Body of pancreas (tissue), 4 donors: ENCODE results near the gene CAMKMT. TPM values are rescaled to one million over a fixed set of nuclear protein-coding genes. Genes with fewer than 3 reads are reported as not detected.

Experiments
- ATAC-seq: fragments of 150-250 bp; one replicate; pipeline ENCODE4 v1.9.1; 2016
- DNase-seq, 4 donors: peaks; one replicate each; pipeline ENCODE4 v3.0.0-alpha.2; 2019
- H3K27ac ChIP-seq, 4 donors: fragments of 200-600 bp; sonication (generic); 1 replicate in 3 of 4; 2 replicates in 1 of 4; pipeline versions ENCODE4 v1.5.1 to v1.6.1; 2016 to 2019; ENCODE audit warnings: mild to moderate bottlenecking in 1 of 4, mixed read lengths in 1 of 4, moderate library complexity in 1 of 4
- H3K27me3 ChIP-seq, 2 donors: fragments of 200-600 bp; sonication (generic); one replicate each; pipeline ENCODE4 v1.6.0; 2016; ENCODE audit warnings: mild to moderate bottlenecking in 1 of 2
- H3K36me3 ChIP-seq, 2 donors: fragments of 200-600 bp; sonication (generic); replicated peaks in 1 of 2; 2 replicates each; pipeline ENCODE4 v1.5.1; 2016; ENCODE audit warnings: low read depth in 2 of 2; ENCODE audit not compliant: insufficient read depth in 1 of 2
- H3K4me1 ChIP-seq: fragments of 200-600 bp; sonication (generic); one replicate; pipeline ENCODE4 v1.6.0; 2016
- H3K4me3 ChIP-seq, 2 donors: fragments of 200-600 bp; sonication (generic); 1 replicate in 1 of 2; 2 replicates in 1 of 2; pipeline ENCODE4 v1.5.1; 2016 to 2019
- H3K9me3 ChIP-seq, 3 donors: fragments of 200-600 bp; sonication (generic); 1 replicate in 2 of 3; 2 replicates in 1 of 3; pipeline ENCODE4 v1.5.1; 2016
- POLR2A ChIP-seq, 3 donors: fragments of 450-650 bp; IDR thresholded peaks; one replicate each; pipeline ENCODE4 v1.6.1; 2016; ENCODE audit warnings: antibody characterized with exemption in 3 of 3, mild to moderate bottlenecking in 2 of 3
- WGBS, 2 donors: methylation state at CpG; one replicate each; pipeline ENCODE4 v1.1.5; 2017; 5-methylcytosine and 5-hydroxymethylcytosine counted together
- intact Hi-C: fragments of 100-400 bp; cut with DNase I; formaldehyde crosslinking; loops from one replicate; pipeline ENCODE4 v1.15.1; 2023
- total RNA-seq, 2 donors: library from RNA; depleted of rRNA; stranded (reverse); fragments of >200 nt; gene quantifications; one replicate each; pipeline ENCODE4 v1.1.0, GENCODE V29; 2016
- TF ChIP-seq, protein P1 (sequence below), 7 experiments: fragments of 450-650 bp in 4 of 7; fragments of 200-600 bp in 3 of 7; sonication (generic) in 3 of 7; IDR thresholded peaks; one replicate each; pipeline ENCODE4 v1.5.1; 2016 to 2019; ENCODE audit warnings: antibody characterized with exemption in 7 of 7

Gene CAMKMT
- total RNA-seq, 2 donors from 2014 or later: 18.4 to 23.4 TPM

DNA sequence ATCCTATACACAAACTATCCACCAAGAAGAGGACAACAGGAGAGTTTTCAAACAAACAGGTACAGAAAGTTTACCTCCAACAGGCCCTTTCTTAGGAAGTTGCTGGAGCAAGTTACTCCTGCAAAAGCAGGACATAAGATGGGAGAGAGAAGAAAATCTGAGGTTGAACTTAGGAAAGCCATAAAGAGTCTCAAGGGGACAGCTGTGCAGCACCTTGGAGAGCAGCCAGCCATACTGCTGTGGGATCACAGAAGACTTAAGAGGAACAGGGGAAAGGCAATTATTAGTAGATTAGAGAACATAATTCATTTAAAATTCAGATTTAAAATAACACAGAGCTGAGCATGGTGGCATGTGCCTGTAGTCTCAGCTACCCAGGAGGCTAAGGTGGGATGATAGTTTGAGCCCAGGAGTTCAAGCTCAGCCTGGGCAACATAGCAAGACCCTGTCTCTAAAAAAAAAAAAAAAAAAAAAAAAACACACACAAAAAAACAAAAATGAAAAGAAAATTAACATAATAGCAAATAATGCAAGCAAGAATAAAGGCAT, 431.6 kb downstream of the CAMKMT start:
- DNase-seq: no peak
- intact Hi-C loops: no loop called here

DNA sequence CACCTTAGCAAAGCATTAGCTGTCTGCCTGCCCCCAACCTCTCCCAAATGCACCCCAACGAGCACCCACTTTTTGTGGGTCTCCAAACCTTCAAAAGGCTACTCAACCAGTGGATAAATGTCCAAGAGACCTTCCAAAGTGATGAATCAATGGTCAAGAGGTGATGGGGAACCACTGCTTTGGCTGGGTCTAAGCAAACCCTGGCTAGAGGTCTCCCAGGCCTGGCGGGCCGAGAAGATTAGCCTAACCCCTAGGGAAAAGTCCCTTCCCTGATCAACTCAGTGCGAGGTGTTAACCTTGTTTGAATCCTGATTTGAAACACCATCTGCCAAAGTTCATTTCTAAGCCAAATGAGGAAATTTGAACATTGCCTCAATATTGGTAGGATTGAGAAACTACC, 435.0 kb downstream of the CAMKMT start:
- peaks cover 0 to 12% of the 10 kb centered on the region in 2 donors for H3K27me3 ChIP-seq
- H3K4me1 ChIP-seq: peaks cover 2% of the 10 kb centered on the region
- H3K4me3 ChIP-seq: no peak overlapping the region
- ATAC-seq: no peak
- DNase-seq: no peak
- no peaks in the 10 kb centered on the region for H3K36me3 ChIP-seq
- no peaks in the 10 kb centered on the region for H3K9me3 ChIP-seq
- H3K27ac ChIP-seq: no peak overlapping the region
- WGBS, 2 donors: 58 to 61% methylated on average over 4 of the region's 4 CpGs
- intact Hi-C loops: no loop called here
- TF ChIP-seq, protein P1, sequence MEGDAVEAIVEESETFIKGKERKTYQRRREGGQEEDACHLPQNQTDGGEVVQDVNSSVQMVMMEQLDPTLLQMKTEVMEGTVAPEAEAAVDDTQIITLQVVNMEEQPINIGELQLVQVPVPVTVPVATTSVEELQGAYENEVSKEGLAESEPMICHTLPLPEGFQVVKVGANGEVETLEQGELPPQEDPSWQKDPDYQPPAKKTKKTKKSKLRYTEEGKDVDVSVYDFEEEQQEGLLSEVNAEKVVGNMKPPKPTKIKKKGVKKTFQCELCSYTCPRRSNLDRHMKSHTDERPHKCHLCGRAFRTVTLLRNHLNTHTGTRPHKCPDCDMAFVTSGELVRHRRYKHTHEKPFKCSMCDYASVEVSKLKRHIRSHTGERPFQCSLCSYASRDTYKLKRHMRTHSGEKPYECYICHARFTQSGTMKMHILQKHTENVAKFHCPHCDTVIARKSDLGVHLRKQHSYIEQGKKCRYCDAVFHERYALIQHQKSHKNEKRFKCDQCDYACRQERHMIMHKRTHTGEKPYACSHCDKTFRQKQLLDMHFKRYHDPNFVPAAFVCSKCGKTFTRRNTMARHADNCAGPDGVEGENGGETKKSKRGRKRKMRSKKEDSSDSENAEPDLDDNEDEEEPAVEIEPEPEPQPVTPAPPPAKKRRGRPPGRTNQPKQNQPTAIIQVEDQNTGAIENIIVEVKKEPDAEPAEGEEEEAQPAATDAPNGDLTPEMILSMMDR (IDR thresholded peaks at IDR 0.05): no peak
- TF ChIP-seq POLR2A (IDR thresholded peaks at IDR 0.05): no peak

More for the DNA sequence above, 431.6 kb downstream of the CAMKMT start:
- no peaks in the 10 kb centered on the region for H3K4me1 ChIP-seq
- H3K36me3 ChIP-seq: no peaks in the 10 kb centered on the region
- no peaks in the 10 kb centered on the region for H3K27me3 ChIP-seq
- no peak for ATAC-seq
- no peaks in the 10 kb centered on the region for H3K9me3 ChIP-seq
- TF ChIP-seq POLR2A (IDR thresholded peaks at IDR 0.05): no peak
- TF ChIP-seq, protein P1 (IDR thresholded peaks at IDR 0.05): no peak
- H3K4me3 ChIP-seq: no peak overlapping the region
- no peak overlapping the region for H3K27ac ChIP-seq

DNA sequence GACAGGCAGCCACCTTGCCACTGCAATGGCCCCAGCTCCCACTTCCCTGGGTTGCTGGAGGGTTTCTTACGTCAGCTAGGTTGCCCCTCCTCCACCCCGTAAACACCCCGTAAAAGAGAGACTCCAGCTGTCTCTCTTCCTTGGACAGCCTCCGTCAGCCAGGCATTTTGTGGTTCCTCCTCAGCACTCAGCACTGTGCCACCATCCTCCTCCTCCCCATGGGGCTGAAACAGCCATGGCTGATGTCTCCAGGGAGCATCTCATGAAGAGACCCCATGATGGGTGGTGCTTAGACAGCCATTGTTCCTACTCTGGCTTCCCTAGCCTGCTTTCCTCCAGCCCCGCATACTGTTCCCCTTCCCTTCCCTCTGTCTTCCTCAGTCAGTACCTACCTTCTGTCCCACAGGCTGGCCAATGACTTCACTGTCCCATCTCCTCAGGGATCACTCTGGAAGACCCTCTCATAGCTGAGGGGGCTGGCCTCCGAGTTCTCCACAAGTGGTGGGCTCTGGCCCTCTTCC, 436.5 kb downstream of the CAMKMT start:
- peaks cover 11% of the 10 kb centered on the region for H3K4me1 ChIP-seq
- whole genome bisulfite sequencing, 2 donors: 62 to 75% methylated on average over 6 of the region's 6 CpGs
- intact Hi-C loops: no loop called here
- H3K27ac ChIP-seq: no peak overlapping the region
- ATAC-seq (no peak), DNase-seq (no peak)
- H3K4me3 ChIP-seq: no peak overlapping the region
- H3K9me3 ChIP-seq: no peaks in the 10 kb centered on the region
- H3K36me3 ChIP-seq: no peaks in the 10 kb centered on the region
- TF ChIP-seq, protein P1 (IDR thresholded peaks at IDR 0.05): no peak
- TF ChIP-seq POLR2A (IDR thresholded peaks at IDR 0.05): no peak
- peaks cover 0 to 15% of the 10 kb centered on the region in 2 donors for H3K27me3 ChIP-seq

GRCh38 chr2:44799105-44799504, 437.4 kb downstream of the CAMKMT start:
- Histone ChIP-seq H3K27me3 (peaks cover 0 to 15% of the 10 kb centered on the region in 2 donors), H3K27ac (no peak overlapping the region), H3K4me1 (peaks cover 11% of the 10 kb centered on the region), H3K36me3 (no peaks in the 10 kb centered on the region), H3K9me3 (no peaks in the 10 kb centered on the region), H3K4me3 (no peak overlapping the region)
- ATAC-seq (no peak), DNase-seq (no peak)
- TF ChIP-seq POLR2A (IDR thresholded peaks at IDR 0.05): no peak
- TF ChIP-seq, protein P1 (IDR thresholded peaks at IDR 0.05): no peak
- intact Hi-C loops: no loop called here
- 75 to 83% methylated on average over 3 of the region's 3 CpGs for WGBS, 2 donors

GRCh38 chr2:44799754-44800153, 438.0 kb downstream of the CAMKMT start:
- no peak overlapping the region for H3K27ac ChIP-seq
- intact Hi-C loops: no loop called here
- H3K36me3 ChIP-seq: no peaks in the 10 kb centered on the region
- TF ChIP-seq, protein P1 (IDR thresholded peaks at IDR 0.05): no peak
- H3K4me1 ChIP-seq: peaks cover 11% of the 10 kb centered on the region
- no peaks in the 10 kb centered on the region for H3K9me3 ChIP-seq
- no peak overlapping the region for H3K4me3 ChIP-seq
- 82 to 83% methylated on average over 2 of the region's 2 CpGs for WGBS, 2 donors
- ATAC-seq (no peak), DNase-seq (no peak)
- H3K27me3 ChIP-seq: peaks cover 0 to 15% of the 10 kb centered on the region in 2 donors
